Neuron (in vitro differentiated cells): ENCODE data around the gene SH2D3A.

Experiments
- H2AFZ ChIP-seq: one replicate; pipeline ENCODE4 v1.6.1; 2013; ENCODE audit warnings: low read depth, mild to moderate bottlenecking, inconsistent platforms, low read length, moderate library complexity
- H3K27me3 ChIP-seq: one replicate; pipeline ENCODE4 v1.6.1; 2013; ENCODE audit warnings: low read length; ENCODE audit not compliant: insufficient read depth
- H3K36me3 ChIP-seq: one replicate; pipeline ENCODE4 v1.6.1; 2013; ENCODE audit warnings: low read length; ENCODE audit not compliant: insufficient read depth
- H3K4me1 ChIP-seq: one replicate; pipeline ENCODE4 v1.6.1; 2013; ENCODE audit warnings: low read length; ENCODE audit not compliant: insufficient read depth
- H3K4me3 ChIP-seq: 2 replicates; pipeline ENCODE4 v1.5.1; 2013; ENCODE audit warnings: mild to moderate bottlenecking, low read length, moderate library complexity
- H3K9me3 ChIP-seq: one replicate; pipeline ENCODE4 v1.6.1; 2013; ENCODE audit warnings: low read length

Gene SH2D3A

DNA sequence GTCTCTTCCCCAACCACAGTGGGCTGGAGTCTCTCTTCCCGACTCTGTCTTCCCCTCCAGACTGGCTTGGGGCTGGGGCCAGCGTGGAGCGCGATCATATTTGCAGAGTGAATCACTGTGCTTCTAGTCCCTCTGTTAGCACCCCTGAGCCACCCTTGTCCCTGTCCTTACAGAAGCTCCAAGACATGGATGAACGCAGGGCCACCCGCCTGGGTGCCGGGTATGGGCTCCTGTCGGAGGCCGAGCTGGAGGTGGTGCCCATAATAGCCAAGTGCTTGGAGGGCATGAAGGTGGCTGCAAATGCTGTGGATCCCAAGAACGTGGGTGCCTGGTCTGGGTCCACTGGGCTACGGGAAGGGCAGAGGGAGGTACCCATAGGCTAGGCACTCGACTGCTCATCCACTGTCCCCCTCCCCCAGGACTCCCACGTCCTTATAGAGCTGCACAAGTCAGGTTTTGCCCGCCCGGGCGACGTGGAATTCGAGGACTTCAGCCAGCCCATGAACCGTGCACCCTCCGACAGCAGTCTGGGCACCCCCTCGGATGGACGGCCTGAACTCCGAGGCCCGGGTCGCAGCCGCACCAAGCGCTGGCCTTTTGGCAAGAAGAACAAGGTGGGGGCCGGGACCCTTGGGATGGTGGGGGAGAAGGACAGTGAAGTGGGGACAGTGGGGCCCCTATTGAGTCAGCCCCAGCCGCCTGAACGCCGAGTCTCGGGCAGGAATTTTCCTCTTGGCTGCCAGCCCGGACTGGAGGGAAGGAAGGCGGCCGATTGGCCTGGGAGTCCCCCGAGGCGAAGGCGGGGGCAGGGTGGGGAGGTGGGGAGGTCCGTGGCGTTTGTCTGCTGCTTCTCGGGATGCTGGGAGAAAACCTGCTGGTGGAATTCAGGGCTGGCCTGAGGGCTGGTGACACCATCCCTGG, 22.6 kb downstream of the SH2D3A start:
- peaks cover 29% of the 10 kb centered on the region for H3K36me3 ChIP-seq
- no peak overlapping the region for H2AFZ ChIP-seq
- no peaks in the 10 kb centered on the region for H3K27me3 ChIP-seq
- H3K9me3 ChIP-seq = peaks cover 11% of the 10 kb centered on the region
- H3K4me3 ChIP-seq = no peak overlapping the region
- H3K4me1 ChIP-seq = peaks cover 32% of the 10 kb centered on the region

DNA sequence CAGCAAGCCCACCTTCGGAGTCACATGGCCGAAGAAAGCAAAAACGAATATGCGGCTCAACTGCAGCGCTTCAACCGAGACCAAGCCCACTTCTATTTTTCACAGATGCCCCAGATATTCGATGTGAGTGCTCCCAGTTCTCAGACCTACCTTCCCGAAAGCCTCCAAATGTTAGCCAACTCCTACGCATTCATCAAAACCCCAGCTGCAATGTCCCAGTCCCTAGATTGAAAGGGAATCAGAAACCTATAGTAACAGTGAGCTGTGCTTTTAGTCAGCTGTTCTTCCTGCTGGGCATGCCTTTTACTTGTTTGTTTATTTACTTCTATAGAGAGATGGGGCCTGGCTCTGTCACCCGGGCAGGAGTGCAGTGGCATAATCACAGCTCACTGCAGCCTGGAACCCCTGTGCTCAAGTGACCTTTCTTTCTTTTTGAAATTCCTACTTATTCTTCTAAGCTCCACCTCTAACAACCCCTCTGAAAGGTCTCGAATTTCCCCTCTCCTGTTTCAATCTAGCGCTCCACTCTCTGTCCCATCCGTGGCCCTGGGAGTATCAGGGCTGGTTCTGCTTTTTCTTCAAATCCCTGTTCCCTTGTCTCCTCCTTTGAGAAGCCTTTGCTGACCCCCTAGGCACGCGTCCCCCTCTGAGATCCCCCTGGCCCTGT, 23.4 kb downstream of the SH2D3A start:
- Histone ChIP-seq H3K36me3 (peaks cover 25% of the 10 kb centered on the region), H3K9me3 (peaks cover 11% of the 10 kb centered on the region)

DNA sequence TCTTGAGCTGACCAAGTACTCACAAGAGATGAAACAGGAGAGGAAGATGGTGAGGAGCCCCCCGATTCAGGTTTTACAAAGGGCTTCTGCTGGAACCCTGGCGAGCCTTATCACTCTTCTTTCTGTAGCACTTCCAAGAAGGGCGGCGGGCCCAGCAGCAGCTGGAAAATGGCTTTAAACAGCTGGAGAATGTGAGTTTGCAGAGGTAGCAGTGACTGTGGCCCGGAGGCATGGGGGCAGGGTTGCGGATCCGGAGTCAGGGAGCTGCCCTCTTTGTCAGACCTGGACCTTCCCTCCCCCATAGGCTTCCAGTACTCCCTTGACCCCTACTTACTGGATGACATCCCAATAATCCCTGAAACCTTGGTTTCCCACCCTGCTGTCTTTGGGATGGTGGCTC, 24.2 kb downstream of the SH2D3A start:
- Histone ChIP-seq H3K27me3 (no peaks in the 10 kb centered on the region), H3K4me1 (peaks cover 43% of the 10 kb centered on the region), H3K4me3 (no peak overlapping the region), H3K36me3 (peaks cover 21% of the 10 kb centered on the region), H2AFZ (no peak overlapping the region), H3K9me3 (peaks cover 11% of the 10 kb centered on the region)

More for the DNA sequence above, 23.4 kb downstream of the SH2D3A start:
- H3K27me3 ChIP-seq = no peaks in the 10 kb centered on the region
- no peak overlapping the region for H3K4me3 ChIP-seq
- H3K4me1 ChIP-seq = peaks cover 36% of the 10 kb centered on the region
- H2AFZ ChIP-seq = no peak overlapping the region

DNA sequence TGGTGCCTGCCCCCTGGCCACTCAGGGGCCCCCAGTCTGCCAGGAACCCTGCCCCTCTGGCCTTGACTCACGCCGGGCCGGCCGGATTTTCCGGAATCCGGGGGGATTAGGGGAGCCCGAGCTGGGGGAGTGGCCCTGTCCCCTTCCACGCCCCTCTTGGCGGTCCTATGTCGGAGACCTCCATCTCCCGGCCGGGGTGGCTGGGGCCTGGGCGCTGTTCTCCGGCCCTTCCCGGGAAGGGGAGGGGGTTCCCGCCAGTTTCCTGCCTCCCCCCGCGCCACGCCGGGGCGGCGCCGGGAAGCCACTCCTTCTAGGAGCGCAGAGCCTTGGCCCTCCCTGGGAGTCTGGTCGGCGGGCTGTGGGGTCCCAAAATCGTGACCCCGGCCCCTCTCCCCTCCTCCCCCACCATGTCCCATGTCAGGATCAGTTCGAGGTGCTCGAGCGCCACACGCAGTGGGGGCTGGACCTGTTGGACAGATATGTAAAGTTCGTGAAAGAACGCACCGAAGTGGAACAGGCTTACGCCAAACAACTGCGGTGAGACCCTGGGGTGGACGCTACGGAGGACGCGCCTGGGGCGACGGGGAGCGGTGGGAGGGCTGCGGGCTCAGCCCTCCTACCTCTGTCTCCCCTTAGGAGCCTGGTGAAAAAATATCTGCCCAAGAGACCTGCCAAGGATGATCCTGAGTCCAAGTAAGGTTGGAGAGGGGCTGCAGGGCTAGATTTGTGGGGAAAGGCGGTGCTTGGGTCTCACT, 26.5 kb downstream of the SH2D3A start:
- H2AFZ ChIP-seq = no peak overlapping the region

DNA sequence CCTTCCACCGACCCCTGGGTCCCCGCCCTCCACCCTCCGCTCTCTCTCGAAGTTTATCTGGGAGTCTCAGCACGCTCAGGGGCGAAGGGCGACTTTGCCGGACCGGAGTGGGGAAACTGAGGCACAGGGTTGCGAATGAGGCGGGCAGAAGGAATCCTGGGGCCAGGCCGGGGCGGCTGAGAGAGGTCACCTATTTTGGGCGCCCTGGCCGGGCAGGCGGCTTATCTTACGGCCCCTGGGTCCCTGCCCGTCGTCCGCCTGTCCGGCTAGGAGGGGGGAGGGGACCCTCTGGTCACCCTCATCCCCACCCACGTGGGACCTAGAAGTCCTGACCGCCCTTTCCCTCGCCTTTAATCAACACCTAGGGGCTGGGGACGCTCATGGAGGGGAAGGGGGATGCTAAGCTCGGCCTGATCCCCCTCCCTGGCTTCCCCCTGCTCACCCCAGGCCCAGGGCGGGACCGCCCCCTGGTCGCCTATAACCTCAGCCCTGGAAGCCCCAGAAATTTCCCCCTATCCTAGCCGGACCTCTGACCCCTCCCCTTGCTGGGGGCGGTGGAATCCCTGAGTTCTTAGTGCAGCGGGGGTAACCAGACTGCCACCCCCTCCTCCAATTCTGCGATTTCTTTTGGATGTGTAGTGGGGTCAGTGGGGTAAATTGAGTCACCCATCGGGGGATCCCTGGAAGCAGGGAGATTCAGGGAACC, 27.2 kb downstream of the SH2D3A start:
- Histone ChIP-seq H3K36me3 (peaks cover 4% of the 10 kb centered on the region), H3K9me3 (no peaks in the 10 kb centered on the region), H2AFZ (no peak overlapping the region), H3K27me3 (no peaks in the 10 kb centered on the region), H3K4me1 (peaks cover 50% of the 10 kb centered on the region), H3K4me3 (peak overlapping the region; percentile 57)

More for the DNA sequence above, 26.5 kb downstream of the SH2D3A start:
- H3K9me3 ChIP-seq = no peaks in the 10 kb centered on the region
- H3K4me3 ChIP-seq = peak overlapping the region; percentile 57
- H3K27me3 ChIP-seq = no peaks in the 10 kb centered on the region
- peaks cover 4% of the 10 kb centered on the region for H3K36me3 ChIP-seq
- H3K4me1 ChIP-seq = peaks cover 48% of the 10 kb centered on the region

DNA sequence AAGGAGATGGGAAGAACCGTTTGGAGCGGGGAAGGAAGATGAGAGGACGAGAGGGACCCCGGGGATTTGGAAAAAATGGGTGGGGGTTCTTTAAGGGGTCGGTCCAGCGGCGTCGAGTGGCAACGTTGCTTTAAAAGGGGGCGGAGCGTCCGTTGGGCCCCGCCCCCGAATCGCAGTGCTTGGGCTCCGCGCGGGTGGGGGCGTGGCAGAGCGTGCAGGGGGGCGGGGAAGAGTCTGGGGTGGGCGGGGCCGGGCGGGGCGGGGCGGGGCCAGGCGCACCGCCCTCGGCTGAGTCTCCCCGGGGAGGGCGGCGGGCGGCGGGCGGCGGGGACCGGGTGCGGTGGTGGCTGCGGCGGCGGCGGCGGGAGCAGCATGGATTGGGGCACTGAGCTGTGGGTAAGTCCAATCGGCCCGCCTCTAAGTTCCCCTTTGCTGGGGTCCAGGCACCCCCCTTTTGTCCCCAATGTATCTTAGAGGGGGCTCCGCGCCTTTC, 27.8 kb downstream of the SH2D3A start, which contains the start of gene TRIP10:
Gene TRIP10, plus strand, starts transcription at position 291 of the 493 bp plus-strand sequence. Its CDS starts 82 bp downstream, at position 373.
- Histone ChIP-seq H3K27me3 (no peaks in the 10 kb centered on the region), H3K4me3 (peak within 1 kb of the TSS; percentile 57), H3K9me3 (no peaks in the 10 kb centered on the region), H2AFZ (peak within 1 kb of the TSS; percentile 33), H3K4me1 (peaks cover 47% of the 10 kb centered on the region), H3K36me3 (no peaks in the 10 kb centered on the region)

DNA sequence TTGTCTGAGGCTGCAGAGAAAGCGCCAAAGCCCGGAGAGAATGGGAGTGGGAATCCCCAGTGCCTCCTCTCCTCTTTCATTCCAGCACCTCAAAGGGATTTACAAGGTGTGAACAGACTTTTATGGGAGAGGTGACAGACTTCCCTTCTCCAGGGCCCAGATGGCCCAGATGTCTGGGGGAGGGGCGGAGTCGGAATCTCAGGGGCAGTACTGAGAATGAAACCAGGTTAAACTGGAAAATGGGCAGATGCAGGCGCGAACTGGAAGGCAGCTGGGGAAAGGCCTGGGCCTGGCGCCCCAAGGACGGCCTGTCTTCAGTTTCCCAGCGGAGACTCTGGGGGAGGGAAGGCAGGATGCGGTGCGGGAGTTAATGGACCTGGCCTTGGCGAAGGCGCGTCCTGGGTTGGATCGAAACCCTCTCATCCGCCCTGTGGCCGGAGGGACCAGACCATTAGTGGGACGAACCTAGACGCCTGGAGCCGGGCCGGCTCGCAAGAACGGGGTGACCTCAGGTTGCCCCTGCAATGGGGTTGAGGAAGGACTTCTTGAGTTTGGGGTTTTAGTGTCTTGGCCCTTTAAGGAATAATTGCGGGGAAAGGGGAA, 28.3 kb downstream of the SH2D3A start:
- H3K9me3 ChIP-seq = no peaks in the 10 kb centered on the region
- H3K27me3 ChIP-seq = no peaks in the 10 kb centered on the region
- peaks cover 41% of the 10 kb centered on the region for H3K4me1 ChIP-seq
- no peaks in the 10 kb centered on the region for H3K36me3 ChIP-seq
- H3K4me3 ChIP-seq = peak overlapping the region; percentile 34
- H2AFZ ChIP-seq = peak overlapping the region; percentile 33

DNA sequence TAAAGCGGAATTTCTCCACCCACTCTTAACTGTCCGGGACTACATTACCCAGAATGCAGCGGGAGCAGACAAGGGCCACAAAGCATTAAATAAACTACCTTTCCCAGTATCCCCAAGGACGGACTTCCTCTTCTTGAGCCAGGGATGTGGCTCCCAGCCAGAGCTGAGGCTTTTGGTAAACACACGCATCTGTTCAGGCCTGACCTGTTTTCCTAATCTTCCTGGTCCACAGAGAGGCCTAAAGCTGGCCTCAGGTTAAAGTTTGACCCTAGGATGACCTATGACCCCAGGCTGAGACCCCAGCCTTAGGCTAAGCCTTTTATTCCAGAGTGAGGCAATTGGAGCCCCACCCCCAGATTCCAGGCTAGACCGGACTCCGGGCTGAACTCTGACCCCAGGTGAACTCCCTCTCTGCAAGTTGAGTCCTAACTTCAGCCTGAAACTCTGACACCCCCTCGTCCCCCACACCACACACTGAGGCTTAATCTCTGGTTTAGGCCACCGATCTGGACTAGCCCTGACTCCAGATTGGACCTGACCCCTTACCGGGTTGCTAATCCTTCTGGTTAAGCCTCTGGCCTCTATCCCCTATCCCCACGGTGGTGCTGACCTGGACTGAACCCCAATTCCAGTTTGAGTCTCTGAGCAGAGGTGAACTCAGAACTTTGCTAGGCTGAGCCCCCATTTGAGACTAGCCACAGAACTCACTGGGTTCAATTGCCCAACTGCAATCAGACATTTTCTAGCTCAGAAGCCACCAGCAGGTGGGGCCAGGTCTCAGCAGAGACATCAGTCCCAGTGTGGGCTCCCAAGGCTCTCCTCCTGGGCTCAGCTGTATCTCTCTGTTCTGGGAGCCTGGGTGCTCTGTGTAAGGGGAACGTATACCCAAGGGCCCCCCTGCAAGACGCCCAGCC, 29.1 kb downstream of the SH2D3A start:
- H3K27me3 ChIP-seq = no peaks in the 10 kb centered on the region
- peak overlapping the region; percentile 33 for H2AFZ ChIP-seq
- H3K36me3 ChIP-seq = no peaks in the 10 kb centered on the region
- peaks cover 35% of the 10 kb centered on the region for H3K4me1 ChIP-seq
- H3K9me3 ChIP-seq = no peaks in the 10 kb centered on the region
- peak overlapping the region; percentile 46 for H3K4me3 ChIP-seq

DNA sequence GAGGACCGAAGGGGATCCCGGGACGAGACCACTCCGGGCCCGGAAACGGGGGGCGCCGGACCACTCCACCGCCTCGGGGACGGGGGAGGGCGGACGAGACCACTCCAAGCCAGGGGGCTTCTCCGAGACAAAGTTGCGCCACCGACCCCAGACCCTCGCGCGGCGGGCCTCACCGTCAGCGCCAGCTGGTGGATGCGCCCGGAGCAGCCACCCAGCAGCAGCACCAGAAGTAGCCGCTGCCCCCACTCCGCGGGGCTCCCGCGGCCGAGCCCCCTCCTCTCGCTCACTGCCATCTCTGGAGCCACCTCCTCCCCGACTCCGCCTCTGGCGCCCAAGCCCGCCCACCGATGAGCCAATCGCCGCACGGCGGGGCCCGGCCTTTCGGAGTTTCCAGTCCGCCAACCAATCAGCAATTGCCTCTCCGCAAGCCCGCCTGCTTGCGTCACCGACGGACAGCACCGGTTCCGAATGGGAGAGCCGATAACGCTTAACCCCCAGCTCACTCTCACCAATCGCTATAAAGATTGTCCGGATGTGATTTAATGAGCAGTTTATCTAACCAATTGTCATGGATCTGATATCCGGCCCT, 29.9 kb downstream of the SH2D3A start, which contains the start of gene GPR108:
Gene GPR108, minus strand, starts transcription at position 297 of the 589 bp plus-strand sequence. Its CDS starts 4 bp downstream, at position 293.
- Histone ChIP-seq H3K9me3 (no peaks in the 10 kb centered on the region), H2AFZ (peak within 1 kb of the TSS; percentile 75), H3K27me3 (no peaks in the 10 kb centered on the region), H3K4me3 (peak within 1 kb of the TSS; percentile 82), H3K36me3 (no peaks in the 10 kb centered on the region), H3K4me1 (peaks cover 29% of the 10 kb centered on the region)

DNA sequence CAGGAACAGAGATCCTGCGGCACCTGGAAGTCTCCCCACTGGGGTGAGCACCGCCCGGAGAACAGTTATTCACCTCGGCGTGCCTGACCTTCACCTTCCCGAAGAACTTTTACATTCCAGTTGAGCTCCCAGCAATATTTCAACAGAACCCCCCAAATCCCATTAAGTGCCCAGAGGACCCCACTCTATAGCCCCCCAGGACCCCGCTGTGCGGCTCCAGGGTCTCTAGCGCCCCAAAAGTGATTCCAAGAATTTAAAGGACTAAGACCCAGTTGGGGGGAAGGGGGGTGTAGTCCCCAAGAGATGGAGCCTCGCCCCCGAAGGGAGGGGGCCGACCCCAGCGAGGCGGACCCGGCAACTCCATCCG, 30.3 kb downstream of the SH2D3A start:
- Histone ChIP-seq H3K4me3 (peak overlapping the region; percentile 82), H2AFZ (peak overlapping the region; percentile 75), H3K4me1 (peaks cover 29% of the 10 kb centered on the region), H3K27me3 (no peaks in the 10 kb centered on the region), H3K36me3 (no peaks in the 10 kb centered on the region), H3K9me3 (no peaks in the 10 kb centered on the region)
